Right lobe of liver (tissue), 4 donors: ENCODE data around the gene SH2D4B.

Experiments
- POLR2A ChIP-seq: fragments of 450-650 bp; IDR thresholded peaks from one replicate; pipeline ENCODE4 v1.6.1; 2017; ENCODE audit warnings: antibody characterized with exemption, mild to moderate bottlenecking
- TF ChIP-seq, protein P1 (sequence below), 4 donors: fragments of 200-600 bp in 3 of 4; fragments of 450-650 bp in 1 of 4; IDR thresholded peaks; one replicate each; pipeline versions ENCODE4 v1.5.1 to v1.8.0; 2016 to 2022; ENCODE audit warnings: antibody characterized with exemption in 4 of 4, mild to moderate bottlenecking in 2 of 4
- donor health status: DM: no; HTN: no; CAD: no.
- donor health status: DM: no; HTN: no; CAD: no.
- donor health status: DM: no; HTN: yes; CAD: no.

DNA sequence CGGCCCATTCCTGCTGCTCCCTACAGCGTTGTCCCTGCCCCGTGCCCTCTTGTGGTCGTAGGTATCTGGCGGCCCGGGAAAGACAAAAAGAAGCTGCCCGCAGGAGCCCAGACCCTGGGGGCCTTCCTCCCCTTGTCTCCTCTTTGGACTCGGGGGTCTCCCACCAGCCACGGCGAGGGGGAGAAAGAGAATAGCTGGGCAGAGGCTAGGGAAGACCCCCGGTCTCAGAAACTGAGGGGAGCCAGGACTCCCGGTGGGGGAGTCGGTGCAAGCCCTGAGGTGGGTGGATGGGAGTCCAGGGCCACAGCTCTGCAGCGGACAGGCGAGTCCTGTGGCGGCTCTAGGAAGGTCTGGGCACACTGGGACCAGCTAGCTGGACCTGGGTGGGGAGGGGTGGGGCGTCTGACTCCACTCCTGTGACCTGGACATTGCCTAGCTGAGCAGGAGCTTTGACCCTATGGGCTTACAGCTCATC, 1.3 kb upstream of the SH2D4B start:
- TF ChIP-seq, protein P1, sequence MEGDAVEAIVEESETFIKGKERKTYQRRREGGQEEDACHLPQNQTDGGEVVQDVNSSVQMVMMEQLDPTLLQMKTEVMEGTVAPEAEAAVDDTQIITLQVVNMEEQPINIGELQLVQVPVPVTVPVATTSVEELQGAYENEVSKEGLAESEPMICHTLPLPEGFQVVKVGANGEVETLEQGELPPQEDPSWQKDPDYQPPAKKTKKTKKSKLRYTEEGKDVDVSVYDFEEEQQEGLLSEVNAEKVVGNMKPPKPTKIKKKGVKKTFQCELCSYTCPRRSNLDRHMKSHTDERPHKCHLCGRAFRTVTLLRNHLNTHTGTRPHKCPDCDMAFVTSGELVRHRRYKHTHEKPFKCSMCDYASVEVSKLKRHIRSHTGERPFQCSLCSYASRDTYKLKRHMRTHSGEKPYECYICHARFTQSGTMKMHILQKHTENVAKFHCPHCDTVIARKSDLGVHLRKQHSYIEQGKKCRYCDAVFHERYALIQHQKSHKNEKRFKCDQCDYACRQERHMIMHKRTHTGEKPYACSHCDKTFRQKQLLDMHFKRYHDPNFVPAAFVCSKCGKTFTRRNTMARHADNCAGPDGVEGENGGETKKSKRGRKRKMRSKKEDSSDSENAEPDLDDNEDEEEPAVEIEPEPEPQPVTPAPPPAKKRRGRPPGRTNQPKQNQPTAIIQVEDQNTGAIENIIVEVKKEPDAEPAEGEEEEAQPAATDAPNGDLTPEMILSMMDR (IDR thresholded peaks at IDR 0.05), result no peak
- no peak for TF ChIP-seq POLR2A
